Smooth muscle cell (in vitro differentiated cells): ENCODE results near the gene ALOX12B. TPM values are rescaled to one million over a fixed set of nuclear protein-coding genes. Genes with fewer than 3 reads are reported as not detected.

Experiments
- DNase-seq: peaks from one replicate; lab custom pipeline; 2025; ENCODE audit not compliant: unreplicated experiment; lab: John Stamatoyannopoulos, UW
- H2AFZ ChIP-seq: fragments of 200-600 bp; sonication (generic); 2 replicates; pipeline ENCODE4 v1.6.0; 2016; ENCODE audit warnings: antibody characterized with exemption, low read depth, mild to moderate bottlenecking
- H3F3A ChIP-seq: fragments of 200-600 bp; sonication (generic); 2 replicates; pipeline ENCODE4 v1.6.0; 2017; ENCODE audit warnings: antibody characterized with exemption, low read depth
- H3K27ac ChIP-seq: fragments of 200-600 bp; sonication (generic); 2 replicates; pipeline ENCODE4 v1.5.1; 2016; ENCODE audit warnings: low read depth, mild to moderate bottlenecking
- H3K27me3 ChIP-seq: fragments of 200-600 bp; sonication (generic); 2 replicates; pipeline ENCODE4 v1.6.1; 2016; ENCODE audit warnings: low read depth, mild to moderate bottlenecking
- H3K36me3 ChIP-seq: fragments of 200-600 bp; sonication (generic); 2 replicates; pipeline ENCODE4 v1.5.1; 2016; ENCODE audit warnings: low read depth
- H3K4me1 ChIP-seq: fragments of 200-600 bp; sonication (generic); 2 replicates; pipeline ENCODE4 v1.5.1; 2016; ENCODE audit warnings: low read depth
- H3K4me2 ChIP-seq: fragments of 200-600 bp; sonication (generic); 2 replicates; pipeline ENCODE4 v1.6.0; 2016; ENCODE audit warnings: mild to moderate bottlenecking
- H3K4me3 ChIP-seq: fragments of 200-600 bp; sonication (generic); 2 replicates; pipeline ENCODE4 v1.5.1; 2016; ENCODE audit warnings: mild to moderate bottlenecking
- H3K79me2 ChIP-seq: fragments of 200-600 bp; sonication (generic); 2 replicates; pipeline ENCODE4 v1.6.0; 2016; ENCODE audit warnings: low read depth, mild to moderate bottlenecking
- H3K9ac ChIP-seq: fragments of 200-600 bp; sonication (generic); 2 replicates; pipeline ENCODE4 v1.6.0; 2016; ENCODE audit warnings: low read depth
- H3K9me3 ChIP-seq: fragments of 200-600 bp; sonication (generic); replicated peaks from 2 replicates; pipeline ENCODE4 v1.5.1; 2016; ENCODE audit warnings: low read depth
- H4K20me1 ChIP-seq: fragments of 200-600 bp; sonication (generic); 2 replicates; pipeline ENCODE4 v1.6.0; 2016; ENCODE audit warnings: low read depth
- CTCF ChIP-seq: fragments of 200-600 bp; sonication (generic); IDR thresholded peaks from 2 replicates; pipeline ENCODE4 v1.5.1; 2017; ENCODE audit warnings: borderline replicate concordance, mild to moderate bottlenecking, antibody characterized with exemption; ENCODE audit not compliant: insufficient read depth, poor library complexity, severe bottlenecking
- WGBS: methylation state at CpG from one replicate; pipeline ENCODE4 v1.1.7; 2016; ENCODE audit warnings: low lambda C conversion rate; 5-methylcytosine and 5-hydroxymethylcytosine counted together
- polyA plus RNA-seq: library from polyadenylated mRNA; unstranded; fragments of >200 nt; fragmentation: Nextera tagmentation; extraction: Ambion mirVana; gene quantifications from 2 replicates; pipeline ENCODE4 v1.2.1, GENCODE V29; 2016
- total RNA-seq: library from RNA; depleted of rRNA; stranded (reverse); fragments of >200 nt; gene quantifications from 2 replicates; pipeline ENCODE4 v1.2.3, GENCODE V29; 2014

The ALOX12B gene
- total and polyA plus RNA-seq, 2 experiments from 2014 or later = 3.0 to 4.9 TPM

GRCh38 chr17:8038954-8039610 lies 48.4 kb downstream of the ALOX12B start, which contains the start of gene ALOX15B:
Gene ALOX15B (plus strand): TSS chr17:8039059. CDS start chr17:8039156, 97 bp downstream.
- no peaks in the 10 kb centered on the region for H3K4me1 ChIP-seq
- H2AFZ ChIP-seq = no peak within 1 kb of the TSS
- DNase-seq = no peak
- no peaks in the 10 kb centered on the region for H4K20me1 ChIP-seq
- no peak within 1 kb of the TSS for H3K9ac ChIP-seq
- H3K36me3 ChIP-seq = no peaks in the 10 kb centered on the region
- TF ChIP-seq CTCF = no peak
- H3K79me2 ChIP-seq = no peaks in the 10 kb centered on the region
- H3K9me3 ChIP-seq = no peaks in the 10 kb centered on the region
- peak within 1 kb of the TSS; percentile 15 for H3K4me3 ChIP-seq
- H3F3A ChIP-seq = no peaks in the 10 kb centered on the region
- no peaks in the 10 kb centered on the region for H3K27me3 ChIP-seq
- no peak within 1 kb of the TSS for H3K27ac ChIP-seq
- 51% methylated on average over 21 of the region's 37 CpGs for WGBS
- H3K4me2 ChIP-seq = peak within 1 kb of the TSS; percentile 1

DNA sequence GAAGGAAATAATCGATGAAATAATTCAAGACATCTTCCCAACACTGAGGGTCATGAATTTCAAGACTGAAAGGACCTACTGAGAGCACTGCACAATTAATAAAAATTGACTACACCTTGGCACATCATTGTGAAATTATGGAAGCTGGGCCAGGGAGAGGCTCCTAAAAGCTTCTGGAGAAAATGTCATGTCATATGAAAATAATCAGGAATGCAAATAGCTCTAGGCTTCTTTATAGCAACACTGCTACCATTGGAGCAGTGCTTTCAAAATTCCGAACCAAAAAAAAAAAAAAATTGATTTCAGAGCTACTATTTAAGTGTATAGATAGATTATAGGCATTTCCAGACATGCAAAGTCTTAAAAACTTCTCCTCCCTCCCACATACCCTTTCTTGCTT lies 55.1 kb downstream of the ALOX12B start:
- no peak for DNase-seq
- Histone ChIP-seq H3K4me2 (no peak overlapping the region), H3F3A (no peaks in the 10 kb centered on the region), H4K20me1 (no peaks in the 10 kb centered on the region), H3K9ac (no peak overlapping the region), H3K4me1 (no peaks in the 10 kb centered on the region), H3K9me3 (no peaks in the 10 kb centered on the region), H3K36me3 (no peaks in the 10 kb centered on the region), H3K4me3 (no peak overlapping the region), H3K79me2 (no peaks in the 10 kb centered on the region), H2AFZ (no peak overlapping the region), H3K27ac (no peak overlapping the region), H3K27me3 (no peaks in the 10 kb centered on the region)
- WGBS = 89% methylated on average over 2 of the region's 2 CpGs
- TF ChIP-seq CTCF = no peak

DNA sequence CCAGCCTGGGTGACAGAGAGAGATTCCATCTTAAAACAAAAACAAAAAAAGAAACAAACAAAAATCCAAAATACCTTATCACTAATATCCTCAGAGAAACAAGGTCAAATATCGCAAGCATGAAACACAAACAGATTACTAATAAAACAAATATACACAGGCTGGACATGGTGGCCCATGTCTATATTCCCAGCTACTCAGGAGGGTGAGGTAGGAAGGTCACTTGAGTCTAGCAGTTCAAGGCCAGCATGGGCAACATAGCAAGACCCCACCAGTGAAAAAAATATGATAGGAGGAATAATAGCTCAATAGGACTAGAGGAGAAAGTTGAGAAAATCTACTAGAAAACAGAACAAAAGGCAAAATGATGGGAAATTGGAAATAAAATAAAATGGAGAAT lies 55.6 kb downstream of the ALOX12B start:
- H3K79me2 ChIP-seq = no peaks in the 10 kb centered on the region
- H3K4me3 ChIP-seq = no peak overlapping the region
- H3K27ac ChIP-seq = no peak overlapping the region
- no peaks in the 10 kb centered on the region for H3F3A ChIP-seq
- H3K9me3 ChIP-seq = no peaks in the 10 kb centered on the region
- no peak overlapping the region for H3K4me2 ChIP-seq
- H3K36me3 ChIP-seq = no peaks in the 10 kb centered on the region
- H4K20me1 ChIP-seq = no peaks in the 10 kb centered on the region
- H3K4me1 ChIP-seq = no peaks in the 10 kb centered on the region
- TF ChIP-seq CTCF = no peak
- no peak for DNase-seq
- no peak overlapping the region for H2AFZ ChIP-seq
- no peak overlapping the region for H3K9ac ChIP-seq
- WGBS = 93% methylated on average over 1 of the region's 1 CpG
- H3K27me3 ChIP-seq = no peaks in the 10 kb centered on the region

DNA sequence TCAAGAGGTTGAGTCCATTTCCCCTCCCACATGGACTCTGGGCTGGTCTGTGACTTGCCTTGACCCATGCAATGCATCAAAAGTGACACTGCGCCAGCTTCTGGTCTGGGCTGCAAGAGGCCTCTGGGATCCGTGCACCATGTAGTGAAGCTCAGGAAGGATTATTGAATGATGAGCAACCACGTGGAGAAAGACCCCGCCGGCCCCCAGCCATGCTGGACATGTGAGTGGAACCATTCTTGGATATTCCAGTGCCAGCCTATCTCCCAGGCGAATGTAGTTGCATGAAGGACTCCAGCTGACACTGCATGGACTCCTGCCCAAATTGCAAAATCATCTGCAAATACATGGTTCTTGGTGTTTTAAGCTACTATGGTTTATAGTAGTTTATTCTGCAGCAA lies 56.3 kb downstream of the ALOX12B start:
- 90% methylated on average over 6 of the region's 6 CpGs for WGBS
- DNase-seq = no peak
- TF ChIP-seq CTCF = no peak

More for the DNA sequence above, 56.3 kb downstream of the ALOX12B start:
- Histone ChIP-seq H3K4me1 (no peaks in the 10 kb centered on the region), H3F3A (no peaks in the 10 kb centered on the region), H3K4me2 (no peak overlapping the region), H3K36me3 (no peaks in the 10 kb centered on the region), H4K20me1 (no peaks in the 10 kb centered on the region), H3K27me3 (no peaks in the 10 kb centered on the region), H2AFZ (no peak overlapping the region), H3K9ac (no peak overlapping the region), H3K4me3 (no peak overlapping the region), H3K9me3 (no peaks in the 10 kb centered on the region), H3K79me2 (no peaks in the 10 kb centered on the region), H3K27ac (no peak overlapping the region)
